ENCODE results near the gene ABI3.

The ABI3 gene

GRCh38 chr17:49226771-49227435, 16.4 kb downstream of the ABI3 start:
- DNase-seq (ENCODE audit: extremely low spot score): no peak
- ChIA-PET POLR2A (no interaction called here), CTCF (interaction anchor here (0.6 to 8.7 kb wide), 22 partner anchors 8 to 194 kb away, joined by 3 to 143 read pairs (median 4); partner anchors contain the start of genes ABI3 and GNGT2)
- TF ChIP-seq CTCF (IDR thresholded peaks at IDR 0.05; ENCODE audit: control extremely low read depth, extremely low read depth, low read depth, missing control alignments): no peak

GRCh38 chr17:49227436-49228261, 17.1 kb downstream of the ABI3 start:
- POLR2A ChIA-PET: no interaction called here
- CTCF ChIA-PET: interaction anchor here (0.6 to 8.7 kb wide), 29 partner anchors 8 to 349 kb away, joined by 3 to 143 read pairs (median 3); partner anchors contain the start of genes ABI3 and GNGT2
- peak; percentile 81 for DNase-seq (ENCODE audit: extremely low spot score)
- TF ChIP-seq CTCF (IDR thresholded peaks at IDR 0.05; ENCODE audit: control extremely low read depth, extremely low read depth, low read depth, missing control alignments): peak; percentile 84

GRCh38 chr17:49229076-49229804, 18.7 kb downstream of the ABI3 start:
- no peak for TF ChIP-seq CTCF (IDR thresholded peaks at IDR 0.05; ENCODE audit: control extremely low read depth, extremely low read depth, low read depth, missing control alignments)
- ChIA-PET POLR2A (interaction anchor here (0.6 to 1.0 kb wide), 3 partner anchors 14 to 157 kb away, joined by 3 to 5 read pairs (median 4); no protein-coding TSS in a partner anchor), CTCF (interaction anchor here (1.5 to 8.7 kb wide), 7 partner anchors 16 to 139 kb away, joined by 3 to 143 read pairs (median 9); partner anchors contain the start of genes ABI3 and GNGT2)
- no peak for DNase-seq (ENCODE audit: extremely low spot score)

- CTCF ChIA-PET: interaction anchor here (1.0 to 8.7 kb wide), 4 partner anchors 17 to 327 kb away, joined by 3 to 143 read pairs (median 64); partner anchors contain the start of genes ABI3 and GNGT2
- DNase-seq (ENCODE audit: extremely low spot score): no peak
- no peak for TF ChIP-seq CTCF (IDR thresholded peaks at IDR 0.05; ENCODE audit: control extremely low read depth, extremely low read depth, low read depth, missing control alignments)
- POLR2A ChIA-PET: interaction anchor here (0.6 kb wide), 1 partner anchor 156 kb away, joined by 4 read pairs; no protein-coding TSS in a partner anchor
Observed at GRCh38 chr17:49229805-49230600, 19.5 kb downstream of the ABI3 start.

GRCh38 chr17:49230636-49231562, 20.4 kb downstream of the ABI3 start, which contains the start of gene PHOSPHO1:
TSS of gene PHOSPHO1 (minus strand) at chr17:49230787. CDS start at chr17:49226691, 4,096 bp downstream.
- DNase-seq (ENCODE audit: extremely low spot score): peak; percentile 92
- ChIA-PET CTCF (interaction anchor here (1.0 to 8.7 kb wide), 4 partner anchors 9 to 326 kb away, joined by 3 to 143 read pairs (median 64); partner anchors contain the start of genes ABI3 and GNGT2), POLR2A (no interaction called here)
- TF ChIP-seq CTCF (IDR thresholded peaks at IDR 0.05; ENCODE audit: control extremely low read depth, extremely low read depth, low read depth, missing control alignments): no peak

Measured in GM10248 (cell line).